Mesothelial cell of epicardium (in vitro differentiated cells): ENCODE results near the gene LSM12. TPM values are rescaled to one million over a fixed set of nuclear protein-coding genes. Genes with fewer than 3 reads are reported as not detected.

Experiments
- DNase-seq, 2 experiments: peaks; one replicate each; pipeline ENCODE4 v3.0.0; 2021; ENCODE audit warnings: low spot score in 2 of 2; ENCODE audit not compliant: unreplicated experiment in 2 of 2
- H3K27ac Mint-ChIP-seq: 2 replicates; pipeline ENCODE4 v1.8.0; 2021; ENCODE audit warnings: mixed read lengths
- H3K27me3 Mint-ChIP-seq: 2 replicates; pipeline ENCODE4 v1.8.0; 2021; ENCODE audit warnings: low read depth, mixed read lengths
- H3K36me3 Mint-ChIP-seq: 2 replicates; pipeline ENCODE4 v1.8.0; 2021; ENCODE audit warnings: mixed read lengths
- H3K4me1 Mint-ChIP-seq: 2 replicates; pipeline ENCODE4 v1.8.0; 2021; ENCODE audit warnings: mixed read lengths
- H3K4me3 Mint-ChIP-seq: 2 replicates; pipeline ENCODE4 v1.8.0; 2021; ENCODE audit warnings: mild to moderate bottlenecking, moderate library complexity, mixed read lengths
- H3K9me3 Mint-ChIP-seq: 2 replicates; pipeline ENCODE4 v1.8.0; 2021; ENCODE audit warnings: mixed read lengths
- total RNA-seq: library from RNA; stranded (reverse); gene quantifications from 3 replicates; pipeline ENCODE4 v1.2.1, GENCODE V29; 2021
- TF ChIP-seq, protein P1 (sequence below): fragments of 200-600 bp; sonication (generic); IDR thresholded peaks from one replicate; pipeline ENCODE4 v1.5.0; 2021; ENCODE audit warnings: antibody characterized with exemption; ENCODE audit not compliant: unreplicated experiment

Gene LSM12
- total RNA-seq, 1 donor from 2014 or later, result 58.0 TPM

DNA sequence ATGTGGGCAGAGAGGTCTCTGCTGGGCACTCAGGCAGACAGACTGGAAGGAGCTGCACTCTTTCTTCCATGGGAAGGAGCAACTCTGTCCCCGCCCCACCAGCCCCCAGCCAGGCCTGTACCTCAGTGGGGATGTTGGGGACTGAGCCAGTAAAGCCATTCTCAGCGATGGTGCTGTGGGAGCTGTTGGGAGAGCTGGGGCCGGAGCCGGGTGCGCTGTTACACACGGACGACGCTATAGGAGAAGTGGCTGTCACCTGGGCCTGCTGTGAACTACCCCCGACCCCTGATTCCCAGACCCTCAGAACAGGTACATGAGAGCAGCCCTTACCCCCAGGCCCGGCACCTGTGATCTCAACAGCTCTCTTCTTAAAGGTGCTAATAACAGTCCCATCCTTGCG lies 25.6 kb upstream of the LSM12 start:
- no peak overlapping the region for H3K4me3 Mint-ChIP-seq
- TF ChIP-seq, protein P1, sequence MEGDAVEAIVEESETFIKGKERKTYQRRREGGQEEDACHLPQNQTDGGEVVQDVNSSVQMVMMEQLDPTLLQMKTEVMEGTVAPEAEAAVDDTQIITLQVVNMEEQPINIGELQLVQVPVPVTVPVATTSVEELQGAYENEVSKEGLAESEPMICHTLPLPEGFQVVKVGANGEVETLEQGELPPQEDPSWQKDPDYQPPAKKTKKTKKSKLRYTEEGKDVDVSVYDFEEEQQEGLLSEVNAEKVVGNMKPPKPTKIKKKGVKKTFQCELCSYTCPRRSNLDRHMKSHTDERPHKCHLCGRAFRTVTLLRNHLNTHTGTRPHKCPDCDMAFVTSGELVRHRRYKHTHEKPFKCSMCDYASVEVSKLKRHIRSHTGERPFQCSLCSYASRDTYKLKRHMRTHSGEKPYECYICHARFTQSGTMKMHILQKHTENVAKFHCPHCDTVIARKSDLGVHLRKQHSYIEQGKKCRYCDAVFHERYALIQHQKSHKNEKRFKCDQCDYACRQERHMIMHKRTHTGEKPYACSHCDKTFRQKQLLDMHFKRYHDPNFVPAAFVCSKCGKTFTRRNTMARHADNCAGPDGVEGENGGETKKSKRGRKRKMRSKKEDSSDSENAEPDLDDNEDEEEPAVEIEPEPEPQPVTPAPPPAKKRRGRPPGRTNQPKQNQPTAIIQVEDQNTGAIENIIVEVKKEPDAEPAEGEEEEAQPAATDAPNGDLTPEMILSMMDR, result no peak
- H3K27ac Mint-ChIP-seq, result no peak overlapping the region
- H3K27me3 Mint-ChIP-seq, result no peaks in the 10 kb centered on the region
- H3K36me3 Mint-ChIP-seq, result peaks cover 13% of the 10 kb centered on the region
- no peaks in the 10 kb centered on the region for H3K9me3 Mint-ChIP-seq
- H3K4me1 Mint-ChIP-seq, result peaks cover 26% of the 10 kb centered on the region
- no peak for DNase-seq

DNA sequence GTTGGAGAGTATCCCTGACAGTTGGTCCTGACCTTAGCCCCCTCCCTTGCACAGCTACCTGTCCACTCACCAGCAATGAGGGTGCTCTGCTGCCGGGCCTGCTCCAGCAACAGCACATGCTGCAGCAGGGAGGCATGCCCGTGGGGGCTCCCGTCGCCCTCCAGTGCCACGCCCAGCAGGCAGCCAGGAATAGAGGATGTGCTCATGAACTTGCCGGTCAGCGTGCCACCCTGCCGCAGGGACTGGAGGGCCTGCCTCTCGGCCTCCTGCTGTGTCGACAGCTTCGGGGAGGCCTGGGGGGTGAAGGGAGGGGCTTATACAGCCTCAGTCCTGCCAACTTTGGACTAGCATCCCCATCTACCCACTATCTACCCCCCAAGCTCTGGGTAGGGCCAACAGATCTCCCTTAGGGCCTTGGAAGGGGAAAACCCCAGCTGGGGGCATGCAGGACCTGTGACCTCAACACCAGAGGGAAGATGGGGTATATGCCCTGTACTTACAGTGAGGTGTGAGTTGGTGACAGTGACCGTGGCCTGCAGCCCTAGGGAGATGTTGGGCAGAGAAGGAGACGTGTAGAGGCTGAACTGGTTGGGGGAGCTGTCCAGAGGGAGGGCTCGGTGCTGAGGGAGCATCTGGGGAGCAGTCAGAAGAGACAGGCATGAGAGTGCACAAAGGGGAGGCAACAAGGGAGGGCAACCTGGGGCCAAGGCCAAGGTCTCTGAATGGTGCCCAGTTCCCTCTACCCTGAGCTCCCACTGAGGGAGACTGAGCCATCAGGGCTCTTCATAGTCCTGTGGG lies 24.9 kb upstream of the LSM12 start:
- H3K4me1 Mint-ChIP-seq, result peaks cover 31% of the 10 kb centered on the region
- TF ChIP-seq, protein P1, result no peak
- no peaks in the 10 kb centered on the region for H3K9me3 Mint-ChIP-seq
- H3K4me3 Mint-ChIP-seq, result no peak overlapping the region
- no peaks in the 10 kb centered on the region for H3K27me3 Mint-ChIP-seq
- H3K36me3 Mint-ChIP-seq, result peaks cover 13% of the 10 kb centered on the region
- H3K27ac Mint-ChIP-seq, result no peak overlapping the region
- no peak for DNase-seq

DNA sequence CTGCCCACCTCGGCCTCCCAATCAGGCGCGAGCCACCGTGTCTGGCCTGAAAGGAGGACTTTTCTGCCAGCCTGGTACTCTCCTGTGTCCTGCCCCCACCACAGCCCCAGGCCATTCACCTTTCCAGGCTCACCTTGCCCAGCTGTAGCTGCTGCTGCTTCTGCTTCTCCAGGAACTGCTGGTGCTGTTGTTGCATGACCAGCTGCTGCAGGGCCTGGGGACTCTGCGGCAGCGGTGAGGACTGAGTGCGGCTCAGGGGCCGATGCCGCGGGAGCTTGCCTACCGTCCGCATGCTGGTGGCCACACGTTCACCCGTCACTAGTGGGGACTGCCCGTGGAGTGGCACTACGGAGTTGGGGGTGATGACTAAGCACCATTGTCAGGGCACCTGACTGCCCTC lies 21.8 kb upstream of the LSM12 start:
- Mint-ChIP-seq H3K27me3 (no peaks in the 10 kb centered on the region), H3K27ac (no peak overlapping the region), H3K36me3 (peaks cover 18% of the 10 kb centered on the region), H3K4me3 (no peak overlapping the region), H3K9me3 (no peaks in the 10 kb centered on the region), H3K4me1 (peaks cover 27% of the 10 kb centered on the region)
- TF ChIP-seq, protein P1, result no peak
- no peak for DNase-seq

DNA sequence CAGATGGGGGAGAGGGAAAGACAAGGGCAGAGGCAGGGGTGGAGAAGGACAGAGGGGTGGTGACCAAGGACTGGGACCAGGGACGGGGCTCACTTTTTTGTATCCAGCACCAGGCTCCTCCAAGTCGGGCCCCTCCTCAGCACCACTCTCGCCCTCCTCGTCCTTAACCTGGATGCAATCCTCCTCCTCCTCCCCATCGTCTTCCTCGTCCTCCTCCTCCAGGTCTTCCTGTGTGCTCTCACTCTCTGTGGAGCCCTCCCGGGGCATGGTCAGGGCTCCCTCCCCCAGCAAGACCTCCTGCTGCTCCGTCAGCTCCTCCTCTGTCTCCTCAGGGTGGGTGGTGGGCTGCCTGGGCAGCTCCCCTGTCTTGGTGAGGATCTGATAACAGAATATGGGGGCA lies 20.8 kb upstream of the LSM12 start:
- Mint-ChIP-seq H3K4me1 (peaks cover 27% of the 10 kb centered on the region), H3K27ac (peak overlapping the region; percentile 91), H3K9me3 (no peaks in the 10 kb centered on the region), H3K4me3 (peak overlapping the region; percentile 54), H3K36me3 (peaks cover 22% of the 10 kb centered on the region), H3K27me3 (no peaks in the 10 kb centered on the region)
- DNase-seq, result no peak
- TF ChIP-seq, protein P1, result no peak

DNA sequence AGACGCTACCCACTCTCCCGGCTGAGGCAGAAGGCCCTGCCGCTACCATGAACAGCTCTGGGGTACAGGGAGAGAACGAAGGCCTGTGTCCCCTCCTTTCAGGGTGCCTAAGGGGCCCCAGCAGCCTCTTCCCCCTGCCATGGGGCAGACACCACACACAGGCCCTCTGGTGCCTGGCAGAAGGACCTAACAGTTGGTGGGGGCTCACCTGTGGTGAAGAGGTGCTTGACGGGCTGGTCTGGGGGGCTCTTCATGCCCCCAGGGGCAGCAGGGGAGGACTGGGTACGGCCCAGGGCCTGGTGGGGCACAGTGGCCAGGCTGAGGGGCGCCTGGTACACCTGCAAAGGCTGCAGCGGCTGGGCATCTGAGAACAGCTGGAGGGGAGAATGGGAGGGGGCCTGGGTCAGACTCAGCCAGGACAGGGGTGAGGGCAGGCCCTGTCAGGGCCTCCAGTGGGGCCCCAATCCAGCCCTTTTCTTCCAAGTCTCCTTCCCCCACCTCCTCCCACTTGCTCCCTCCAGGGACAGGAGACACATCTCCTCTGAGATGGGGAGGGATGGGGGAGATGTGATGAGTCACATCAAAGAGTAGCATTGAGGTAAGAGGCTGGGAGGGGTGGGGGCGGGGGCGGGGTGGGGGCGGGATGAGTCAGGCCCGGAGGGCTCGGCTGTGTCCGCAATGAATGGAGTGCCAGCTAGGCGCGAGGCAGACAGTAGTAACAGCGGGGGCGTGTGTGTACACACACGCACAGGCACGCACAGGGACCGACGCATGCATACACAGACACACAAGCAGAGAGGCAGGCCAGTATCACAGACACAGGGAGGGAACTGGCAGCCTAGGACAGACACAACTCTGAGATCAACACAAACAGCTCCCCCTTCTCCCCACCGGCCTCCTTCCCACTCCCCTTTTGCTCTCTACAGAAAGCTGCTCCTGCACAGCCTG lies 20.2 kb upstream of the LSM12 start:
- H3K27ac Mint-ChIP-seq, result peak overlapping the region; percentile 91
- peaks cover 23% of the 10 kb centered on the region for H3K36me3 Mint-ChIP-seq
- peak overlapping the region; percentile 54 for H3K4me3 Mint-ChIP-seq
- H3K4me1 Mint-ChIP-seq, result peaks cover 27% of the 10 kb centered on the region
- no peaks in the 10 kb centered on the region for H3K9me3 Mint-ChIP-seq
- DNase-seq, result peak; percentile 47 to 66
- TF ChIP-seq, protein P1, result no peak
- no peaks in the 10 kb centered on the region for H3K27me3 Mint-ChIP-seq
